GM10248 (cell line): ENCODE data around the gene CIB4.

Experiments
- CTCF ChIA-PET: fragments of 300-600 bp; sonication (Branson Sonifier 250); formaldehyde crosslinking; extraction: SDS; loops from one replicate; lab custom pipeline; 2021; ENCODE audit warnings: antibody characterized with exemption; lab: Yijun Ruan, JAX
- POLR2A ChIA-PET: fragments of 350-650 bp; sonication (Branson Sonifier 250); formaldehyde crosslinking; extraction: SDS; loops from one replicate; lab custom pipeline; 2020; ENCODE audit warnings: antibody characterized with exemption; lab: Yijun Ruan, JAX
- DNase-seq: peaks from one replicate; pipeline ENCODE4 v3.0.0; 2012; ENCODE audit errors: extremely low spot score
- CTCF ChIP-seq: IDR thresholded peaks from 2 replicates; pipeline ENCODE4 v1.5.1; 2012; ENCODE audit warnings: mild to moderate bottlenecking, low read depth; ENCODE audit errors: extremely low read depth, missing control alignments, control extremely low read depth

Gene CIB4

DNA sequence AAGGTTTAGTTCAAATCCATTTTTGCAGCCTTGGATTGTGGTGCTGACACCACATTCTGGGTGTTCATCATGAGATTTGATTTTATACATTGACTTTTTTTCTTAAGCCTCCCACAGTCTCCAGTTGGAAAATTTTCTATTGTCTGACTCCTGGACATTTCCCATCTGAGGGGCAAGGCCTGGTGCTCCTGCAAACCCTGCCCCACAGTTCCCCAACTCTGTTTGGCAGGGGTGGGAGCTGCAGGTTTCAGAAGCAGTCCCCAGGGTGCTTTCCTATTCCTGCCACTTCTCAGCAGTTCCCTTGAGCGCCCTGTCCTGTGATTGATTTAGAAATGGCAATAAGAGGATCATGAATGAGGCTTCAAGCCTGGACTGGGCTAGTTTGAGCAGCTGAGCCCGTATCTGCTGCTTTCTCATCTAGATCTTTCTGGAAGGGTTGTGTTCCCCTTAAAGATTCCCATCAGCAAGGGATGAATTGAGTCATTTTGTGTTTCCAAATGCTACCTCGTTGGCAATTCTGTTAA is 77.0 kb downstream of the CIB4 start:
- no peak for DNase-seq
- TF ChIP-seq CTCF: no peak
- CTCF ChIA-PET: interaction anchor here (4.7 kb wide), 1 partner anchor 13 kb away, joined by 26 read pairs; no protein-coding TSS in a partner anchor
- POLR2A ChIA-PET: no interaction called here

DNA sequence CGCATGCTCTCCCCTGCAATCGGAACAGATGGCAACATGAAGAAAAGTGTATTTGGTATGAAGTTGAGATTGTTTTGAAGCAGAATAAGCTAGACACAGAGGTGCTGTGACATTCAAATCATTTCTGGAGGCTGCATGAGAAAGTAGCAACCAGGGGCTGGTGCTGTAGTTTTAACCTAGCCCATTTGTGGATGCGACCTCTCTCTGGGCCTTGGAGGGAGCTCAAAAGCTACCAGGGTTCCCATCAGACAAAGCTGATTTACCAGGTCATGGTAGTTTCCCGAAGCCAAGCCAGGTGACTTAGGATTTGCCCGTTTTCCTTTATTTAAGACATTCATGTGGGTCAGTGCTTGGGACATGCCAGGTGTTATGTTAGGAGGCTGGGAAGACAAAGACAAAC is 77.5 kb downstream of the CIB4 start:
- DNase-seq: no peak
- no peak for TF ChIP-seq CTCF
- ChIA-PET CTCF (no interaction called here), POLR2A (no interaction called here)

GRCh38 chr2:26562811-26563645 is 78.1 kb downstream of the CIB4 start:
- ChIA-PET CTCF (no interaction called here), POLR2A (no interaction called here)
- no peak for DNase-seq
- TF ChIP-seq CTCF: no peak

DNA sequence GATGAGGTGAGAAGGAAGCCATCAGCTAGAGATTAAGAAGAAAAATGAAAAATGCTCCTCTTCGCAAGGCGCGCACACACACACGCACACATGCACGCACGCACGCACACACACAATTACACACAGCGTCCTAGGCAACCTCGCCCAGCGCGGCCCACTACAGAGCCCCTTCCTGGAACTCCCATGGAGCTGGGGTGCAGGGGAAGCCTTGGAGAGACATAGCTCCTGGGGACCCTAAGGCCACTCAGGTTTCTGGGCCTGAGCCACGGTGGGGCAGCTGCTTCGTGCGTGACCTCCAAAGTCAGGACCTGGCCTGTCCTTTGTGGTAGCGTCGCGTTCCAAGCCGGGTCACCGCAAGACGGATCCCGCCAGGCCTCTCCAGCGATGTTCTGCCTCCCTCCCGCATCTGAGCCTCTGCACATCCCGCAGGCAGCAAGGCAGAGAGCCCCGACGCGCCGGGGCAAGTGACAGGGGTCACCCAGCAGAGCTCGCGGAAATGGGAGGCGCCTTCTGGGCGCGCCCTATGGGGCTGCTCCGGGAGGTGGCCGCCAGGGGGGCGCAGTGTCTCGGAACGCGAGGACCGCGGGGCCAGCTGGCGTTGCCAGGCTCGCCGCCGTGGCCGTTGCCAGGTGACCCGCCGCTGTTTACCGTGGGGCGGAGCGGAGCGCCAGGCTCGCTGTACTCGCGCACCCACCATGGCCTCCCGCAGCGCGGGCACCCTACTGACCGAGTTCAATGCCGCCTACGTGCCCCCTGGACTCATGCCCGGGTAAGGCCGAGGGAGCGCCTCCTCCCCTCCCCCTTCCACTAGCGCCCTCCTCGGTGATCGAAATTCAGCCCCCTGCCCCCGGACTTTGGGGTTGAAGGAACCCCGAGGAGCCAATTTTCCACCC is 79.0 kb downstream of the CIB4 start:
- no peak for TF ChIP-seq CTCF
- CTCF ChIA-PET: interaction anchor here (0.9 to 1.0 kb wide), 2 partner anchors 16 to 20 kb away, joined by 3 to 5 read pairs; no protein-coding TSS in a partner anchor
- DNase-seq: no peak
- POLR2A ChIA-PET: no interaction called here

DNA sequence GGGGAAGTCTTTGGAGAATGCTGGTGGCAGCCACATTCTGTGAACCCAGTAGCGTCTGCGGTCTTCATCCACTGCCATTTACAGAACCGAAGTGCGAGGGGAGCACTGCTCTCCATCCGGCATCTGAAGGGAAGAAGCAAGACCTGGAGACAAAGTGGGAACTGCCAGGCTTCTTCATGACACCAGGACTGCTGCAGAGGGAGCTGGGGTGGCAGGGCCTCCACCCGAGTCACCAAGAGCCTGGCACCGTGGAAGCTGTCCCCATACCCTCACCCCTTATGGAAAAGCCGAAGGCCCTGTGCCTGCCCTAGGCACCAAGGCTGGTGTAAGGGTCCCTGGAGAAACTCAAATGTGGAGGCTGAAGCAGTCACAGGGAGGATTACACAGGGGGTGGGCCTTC is 79.8 kb downstream of the CIB4 start:
- ChIA-PET CTCF (interaction anchor here (0.9 to 1.0 kb wide), 2 partner anchors 16 to 21 kb away, joined by 3 to 5 read pairs; no protein-coding TSS in a partner anchor), POLR2A (no interaction called here)
- no peak for TF ChIP-seq CTCF
- DNase-seq: no peak

DNA sequence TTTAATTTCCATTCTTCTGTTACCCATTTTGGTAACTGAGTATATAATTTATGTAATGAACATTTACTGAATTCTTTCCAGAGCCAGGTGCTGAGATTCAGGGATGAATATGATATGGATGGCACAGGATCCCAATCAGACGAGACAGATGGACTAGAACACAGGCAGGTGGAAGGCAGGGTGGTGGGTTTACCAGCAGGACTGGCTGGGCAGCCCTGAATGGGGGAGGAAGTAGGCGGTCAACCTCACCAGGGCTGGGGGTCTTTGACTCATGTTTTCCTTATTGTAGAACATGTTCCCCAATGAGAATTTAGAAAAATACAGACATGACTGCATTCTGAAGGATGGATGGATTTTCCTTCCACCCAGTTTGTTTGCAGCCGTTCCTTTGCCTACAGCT is 80.3 kb downstream of the CIB4 start:
- no peak for TF ChIP-seq CTCF
- ChIA-PET POLR2A (no interaction called here), CTCF (interaction anchor here (0.9 kb wide), 1 partner anchor 17 kb away, joined by 5 read pairs; no protein-coding TSS in a partner anchor)
- DNase-seq: no peak
